HPDE6-E6E7 (cell line): ENCODE measurements around the gene ASB6.

Source experiments
- DNase-seq: peaks from one replicate; pipeline ENCODE4 v3.0.0; 2011; ENCODE audit warnings: missing footprints; ENCODE audit errors: extremely low spot score

Gene ASB6

DNA sequence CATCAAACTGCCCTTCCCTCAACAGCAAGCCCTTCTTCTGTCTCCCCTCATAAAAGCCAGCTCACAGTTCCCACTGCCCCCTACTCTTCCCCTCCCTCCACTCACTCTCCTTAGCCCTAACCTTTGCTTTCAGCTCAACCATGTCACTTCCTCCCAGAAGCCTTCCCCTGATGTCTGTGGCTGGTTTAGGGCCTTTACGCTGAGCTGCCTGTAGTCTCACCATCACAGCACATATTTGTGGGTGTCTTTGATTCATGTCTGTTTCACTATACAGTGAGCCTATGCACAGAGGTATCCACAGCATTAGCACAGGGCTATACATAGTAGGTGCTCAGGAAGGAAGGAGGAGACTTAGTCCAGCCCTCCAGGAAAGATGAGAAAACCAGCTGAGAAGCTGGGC is 55.7 kb downstream of the ASB6 start:
- DNase-seq, result no peak

DNA sequence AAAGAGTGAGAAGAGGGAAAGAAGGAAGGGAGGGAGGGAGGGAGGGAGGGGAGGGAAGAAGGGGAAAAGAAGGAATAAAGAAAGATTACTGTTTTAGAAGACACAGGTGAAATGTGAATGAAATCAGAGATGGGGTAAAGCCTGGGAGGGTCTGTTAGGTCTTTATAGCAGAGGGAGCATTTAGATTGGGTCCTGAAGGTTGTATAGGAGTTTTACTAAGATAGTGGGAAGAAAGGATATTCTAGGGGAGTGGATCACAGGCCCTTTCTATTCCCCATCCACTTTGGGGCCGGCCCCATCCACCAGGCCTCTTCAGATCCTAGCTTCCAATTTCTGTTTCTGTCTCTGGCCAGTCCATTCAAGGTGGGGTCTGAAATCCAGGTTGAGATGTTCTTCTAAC is 56.6 kb downstream of the ASB6 start:
- DNase-seq, result no peak
